ENCODE data around the gene IARS2. TPM values are rescaled to one million over a fixed set of nuclear protein-coding genes. Genes with fewer than 3 reads are reported as not detected.

IARS2 gene
- total RNA-seq, 1 experiment from 2014 or later: 106 TPM

- intact Hi-C loops (cut with micrococcal nuclease; ENCODE audit: unreplicated experiment) (no loop called here), in situ Hi-C loops (cut with HindIII; ENCODE audit: low pct_unique_long_range_greater_than_20kb, low sequenced_read_pairs) (no loop called here)
- H3K27me3 ChIP-seq (ENCODE audit: control insufficient read depth, insufficient read depth, low read length): no peaks in the 10 kb centered on the region
- H3K4me1 ChIP-seq (ENCODE audit: control insufficient read depth, insufficient read depth, low read length): no peaks in the 10 kb centered on the region
- DNase-seq (ENCODE audit: low read depth, low spot score): no peak
- ChIA-PET POLR2A (no interaction called here), CTCF (no interaction called here)
- no peaks in the 10 kb centered on the region for H3K9me3 ChIP-seq (ENCODE audit: control insufficient read depth, insufficient read depth, low read depth, low read length)
- BruUV-seq (replicated peaks): no TSS peak
- TF ChIP-seq CTCF (IDR thresholded peaks at IDR 0.05): no peak
- peaks cover 3% of the 10 kb centered on the region for H3K36me3 ChIP-seq (ENCODE audit: control insufficient read depth, insufficient read depth, low read length)
- no peak for ATAC-seq
- H3K27ac ChIP-seq (ENCODE audit: low read length): no peak overlapping the region
- no peak overlapping the region for H3K4me3 ChIP-seq (ENCODE audit: low read depth in 2 of 2, low read length in 2 of 2)
Measured at GRCh38 chr1:220159041-220159440, 65.1 kb downstream of the IARS2 start.

- POLR2A ChIA-PET: no interaction called here
- peaks cover 4% of the 10 kb centered on the region for H3K36me3 ChIP-seq (ENCODE audit: control insufficient read depth, insufficient read depth, low read length)
Measured at GRCh38 chr1:220160027-220160426, 66.1 kb downstream of the IARS2 start.

More at GRCh38 chr1:220160027-220160426, 66.1 kb downstream of the IARS2 start:
- in situ Hi-C loops (cut with HindIII; ENCODE audit: low pct_unique_long_range_greater_than_20kb, low sequenced_read_pairs): no loop called here
- Histone ChIP-seq H3K9me3 (ENCODE audit: control insufficient read depth, insufficient read depth, low read depth, low read length) (no peaks in the 10 kb centered on the region), H3K27ac (ENCODE audit: low read length) (no peak overlapping the region), H3K4me1 (ENCODE audit: control insufficient read depth, insufficient read depth, low read length) (no peaks in the 10 kb centered on the region), H3K4me3 (ENCODE audit: low read depth in 2 of 2, low read length in 2 of 2) (no peak overlapping the region), H3K27me3 (ENCODE audit: control insufficient read depth, insufficient read depth, low read length) (no peaks in the 10 kb centered on the region)
- intact Hi-C loops (cut with micrococcal nuclease; ENCODE audit: unreplicated experiment): no loop called here
- ATAC-seq: no peak
- no peak for DNase-seq (ENCODE audit: low read depth, low spot score)
- no peak for TF ChIP-seq POLR2AphosphoS5 (IDR thresholded peaks at IDR 0.05; ENCODE audit: low read depth, low read length)
- no peak for TF ChIP-seq CTCF (IDR thresholded peaks at IDR 0.05)
- TF ChIP-seq TCF7L2 (IDR thresholded peaks at IDR 0.05; ENCODE audit: low read depth, low read length): no peak
- TF ChIP-seq, protein P1, sequence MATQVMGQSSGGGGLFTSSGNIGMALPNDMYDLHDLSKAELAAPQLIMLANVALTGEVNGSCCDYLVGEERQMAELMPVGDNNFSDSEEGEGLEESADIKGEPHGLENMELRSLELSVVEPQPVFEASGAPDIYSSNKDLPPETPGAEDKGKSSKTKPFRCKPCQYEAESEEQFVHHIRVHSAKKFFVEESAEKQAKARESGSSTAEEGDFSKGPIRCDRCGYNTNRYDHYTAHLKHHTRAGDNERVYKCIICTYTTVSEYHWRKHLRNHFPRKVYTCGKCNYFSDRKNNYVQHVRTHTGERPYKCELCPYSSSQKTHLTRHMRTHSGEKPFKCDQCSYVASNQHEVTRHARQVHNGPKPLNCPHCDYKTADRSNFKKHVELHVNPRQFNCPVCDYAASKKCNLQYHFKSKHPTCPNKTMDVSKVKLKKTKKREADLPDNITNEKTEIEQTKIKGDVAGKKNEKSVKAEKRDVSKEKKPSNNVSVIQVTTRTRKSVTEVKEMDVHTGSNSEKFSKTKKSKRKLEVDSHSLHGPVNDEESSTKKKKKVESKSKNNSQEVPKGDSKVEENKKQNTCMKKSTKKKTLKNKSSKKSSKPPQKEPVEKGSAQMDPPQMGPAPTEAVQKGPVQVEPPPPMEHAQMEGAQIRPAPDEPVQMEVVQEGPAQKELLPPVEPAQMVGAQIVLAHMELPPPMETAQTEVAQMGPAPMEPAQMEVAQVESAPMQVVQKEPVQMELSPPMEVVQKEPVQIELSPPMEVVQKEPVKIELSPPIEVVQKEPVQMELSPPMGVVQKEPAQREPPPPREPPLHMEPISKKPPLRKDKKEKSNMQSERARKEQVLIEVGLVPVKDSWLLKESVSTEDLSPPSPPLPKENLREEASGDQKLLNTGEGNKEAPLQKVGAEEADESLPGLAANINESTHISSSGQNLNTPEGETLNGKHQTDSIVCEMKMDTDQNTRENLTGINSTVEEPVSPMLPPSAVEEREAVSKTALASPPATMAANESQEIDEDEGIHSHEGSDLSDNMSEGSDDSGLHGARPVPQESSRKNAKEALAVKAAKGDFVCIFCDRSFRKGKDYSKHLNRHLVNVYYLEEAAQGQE (IDR thresholded peaks at IDR 0.05; ENCODE audit: insufficient read depth in 1 of 2, low read depth in 2 of 2, low read length in 1 of 2): no peak
- no peak for TF ChIP-seq SIN3A (IDR thresholded peaks at IDR 0.05; ENCODE audit: borderline replicate concordance, insufficient read depth, low read depth, low read length)
- BruUV-seq (replicated peaks): no TSS peak
- CTCF ChIA-PET: no interaction called here

All from Panc1 (cell line).